Peyer's patch (tissue), 4 donors: ENCODE measurements around the gene SLC29A1.

Experiments used
- CTCF ChIP-seq, 6 experiments: fragments of 450-650 bp in 4 of 6; fragments of 200-600 bp in 2 of 6; sonication (generic) in 1 of 6; IDR thresholded peaks; one replicate each; pipeline ENCODE4 v1.5.1; 2017 to 2019; ENCODE audit warnings: antibody characterized with exemption in 6 of 6, mild to moderate bottlenecking in 3 of 6, moderate library complexity in 1 of 6
- POLR2A ChIP-seq, 2 donors: fragments of 450-650 bp; IDR thresholded peaks; one replicate each; pipeline ENCODE4 v1.5.1; 2017; ENCODE audit warnings: antibody characterized with exemption in 2 of 2, mild to moderate bottlenecking in 2 of 2, moderate library complexity in 2 of 2

DNA sequence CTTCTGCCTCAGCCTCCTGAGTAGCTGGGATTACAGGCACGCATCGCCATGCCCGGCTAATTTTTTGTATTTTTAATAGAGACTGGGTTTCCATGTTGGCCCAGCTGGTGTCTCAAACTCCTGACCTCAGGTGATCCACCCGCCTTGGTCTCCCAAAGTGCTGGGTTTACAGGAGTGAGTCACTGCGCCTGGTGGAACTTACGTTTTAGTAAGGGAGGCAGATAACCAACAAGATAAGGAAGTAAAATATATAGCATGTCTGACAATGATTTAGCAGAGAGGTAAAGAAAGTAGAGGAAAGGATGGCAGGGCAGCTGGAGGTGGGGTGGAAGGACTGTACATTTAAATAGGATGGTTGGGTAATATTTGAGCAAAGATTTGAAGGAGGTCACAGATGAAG lies 19.4 kb upstream of the SLC29A1 start:
- no peak for TF ChIP-seq POLR2A (IDR thresholded peaks at IDR 0.05)
- no peak for TF ChIP-seq CTCF (IDR thresholded peaks at IDR 0.05)
